Lower leg skin (tissue), 3 donors: ENCODE data around the gene ASPN.

Experiments
- POLR2A ChIP-seq, 2 donors: fragments of 450-650 bp; IDR thresholded peaks; one replicate each; pipeline ENCODE4 v1.6.1; 2016 to 2017; ENCODE audit warnings: antibody characterized with exemption in 2 of 2, mild to moderate bottlenecking in 1 of 2, moderate library complexity in 1 of 2
- TF ChIP-seq, protein P1 (sequence below), 3 donors: fragments of 450-650 bp; IDR thresholded peaks; one replicate each; pipeline ENCODE4 v1.5.1; 2016; ENCODE audit warnings: antibody characterized with exemption in 3 of 3, mild to moderate bottlenecking in 3 of 3, moderate library complexity in 2 of 3

GRCh38 chr9:92500725-92501124 is 18.4 kb upstream of the ASPN start:
- TF ChIP-seq, protein P1, sequence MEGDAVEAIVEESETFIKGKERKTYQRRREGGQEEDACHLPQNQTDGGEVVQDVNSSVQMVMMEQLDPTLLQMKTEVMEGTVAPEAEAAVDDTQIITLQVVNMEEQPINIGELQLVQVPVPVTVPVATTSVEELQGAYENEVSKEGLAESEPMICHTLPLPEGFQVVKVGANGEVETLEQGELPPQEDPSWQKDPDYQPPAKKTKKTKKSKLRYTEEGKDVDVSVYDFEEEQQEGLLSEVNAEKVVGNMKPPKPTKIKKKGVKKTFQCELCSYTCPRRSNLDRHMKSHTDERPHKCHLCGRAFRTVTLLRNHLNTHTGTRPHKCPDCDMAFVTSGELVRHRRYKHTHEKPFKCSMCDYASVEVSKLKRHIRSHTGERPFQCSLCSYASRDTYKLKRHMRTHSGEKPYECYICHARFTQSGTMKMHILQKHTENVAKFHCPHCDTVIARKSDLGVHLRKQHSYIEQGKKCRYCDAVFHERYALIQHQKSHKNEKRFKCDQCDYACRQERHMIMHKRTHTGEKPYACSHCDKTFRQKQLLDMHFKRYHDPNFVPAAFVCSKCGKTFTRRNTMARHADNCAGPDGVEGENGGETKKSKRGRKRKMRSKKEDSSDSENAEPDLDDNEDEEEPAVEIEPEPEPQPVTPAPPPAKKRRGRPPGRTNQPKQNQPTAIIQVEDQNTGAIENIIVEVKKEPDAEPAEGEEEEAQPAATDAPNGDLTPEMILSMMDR (IDR thresholded peaks at IDR 0.05), result no peak
- TF ChIP-seq POLR2A (IDR thresholded peaks at IDR 0.05), result no peak
